GM19468 (cell line): ENCODE data around the gene RANBP3L.
"Not testable (repeated sequence)": the region's sequence is repeated elsewhere in the genome, so short reads cannot be mapped to it uniquely, and the experiment has no call there.

ENCODE experiments used
- ATAC-seq: cut with Tn5 transposase; IDR thresholded peaks from one replicate; pipeline ENCODE4 v1.9.1; 2021; ENCODE audit warnings: mild to moderate bottlenecking, moderate library complexity, moderate number of reproducible peaks; ENCODE audit not compliant: unreplicated experiment; ENCODE audit errors: extremely low read depth

The RANBP3L gene

DNA sequence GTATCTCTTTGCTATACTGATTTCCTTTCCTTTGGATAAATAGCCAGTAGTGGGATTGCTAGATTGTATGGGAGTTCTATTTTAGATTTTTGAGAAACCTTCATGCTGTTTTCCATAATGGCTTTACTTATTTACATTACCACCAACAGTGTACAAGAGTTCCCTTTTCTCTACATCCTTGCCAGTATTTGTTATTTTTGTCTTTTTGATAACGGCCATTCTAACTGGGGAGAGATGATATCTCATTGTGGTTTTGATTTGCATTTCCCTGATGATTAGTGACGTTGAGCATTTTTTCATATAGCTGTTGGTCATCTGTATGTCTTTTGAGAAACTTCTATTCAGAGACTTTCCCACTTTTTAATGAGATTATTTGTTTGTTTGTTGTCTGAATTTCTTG, 85.8 kb downstream of the RANBP3L start:
- no peak for ATAC-seq

DNA sequence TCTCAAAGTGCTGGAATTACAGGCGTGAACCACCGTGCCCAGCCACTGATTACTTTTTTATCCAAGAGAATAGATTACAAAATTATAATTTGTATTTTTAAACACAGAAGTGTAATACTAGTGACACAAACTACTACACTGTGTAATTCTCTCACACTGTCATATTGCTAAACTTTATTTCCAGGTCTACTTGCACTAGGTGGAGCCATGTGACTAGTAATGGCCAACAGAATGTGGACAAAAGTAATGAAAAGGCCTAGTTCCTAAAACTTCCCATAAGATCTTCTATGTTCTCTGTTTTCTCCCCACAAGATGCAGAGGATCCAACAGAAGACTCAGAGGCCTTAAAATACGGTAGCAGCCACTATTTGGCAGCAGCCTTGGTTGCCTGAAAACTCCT, 87.3 kb downstream of the RANBP3L start:
- ATAC-seq: no peak

DNA sequence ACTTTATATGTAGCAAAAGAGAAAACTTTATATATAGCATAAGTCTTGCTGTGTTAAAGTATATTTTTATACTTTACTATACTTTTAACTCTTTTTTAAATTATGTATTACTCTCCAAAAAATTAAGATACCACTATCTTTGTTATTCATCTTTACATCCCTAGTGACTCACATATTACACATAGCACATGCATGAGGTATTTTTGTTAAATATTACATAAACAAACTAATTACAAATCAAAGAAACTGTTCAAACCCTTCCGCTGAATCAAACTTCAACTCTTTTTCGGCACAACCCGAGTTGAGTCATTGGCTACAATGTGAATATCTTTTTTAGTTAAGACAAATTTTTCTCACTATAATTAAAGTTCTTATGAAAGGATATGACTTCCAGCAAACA, 92.0 kb downstream of the RANBP3L start:
- ATAC-seq: no peak

DNA sequence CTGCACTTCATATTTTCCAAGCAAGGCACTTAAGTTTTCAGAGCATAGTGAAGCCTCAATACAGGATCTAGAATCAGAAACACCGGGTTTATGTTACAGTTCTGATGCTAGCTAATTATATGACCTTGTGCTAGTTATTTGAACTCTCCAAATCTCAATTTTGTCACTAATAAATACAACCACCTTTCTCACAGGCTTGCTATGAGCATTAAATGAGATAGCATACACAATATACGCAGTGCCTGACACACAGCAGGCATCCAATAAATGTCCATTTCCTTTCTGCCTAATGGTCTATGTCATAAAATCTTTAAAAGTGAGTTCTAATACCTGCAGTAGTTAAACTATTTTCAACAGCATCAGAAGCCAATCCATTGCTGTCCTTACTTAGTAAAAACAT, 92.9 kb downstream of the RANBP3L start:
- ATAC-seq: no peak

DNA sequence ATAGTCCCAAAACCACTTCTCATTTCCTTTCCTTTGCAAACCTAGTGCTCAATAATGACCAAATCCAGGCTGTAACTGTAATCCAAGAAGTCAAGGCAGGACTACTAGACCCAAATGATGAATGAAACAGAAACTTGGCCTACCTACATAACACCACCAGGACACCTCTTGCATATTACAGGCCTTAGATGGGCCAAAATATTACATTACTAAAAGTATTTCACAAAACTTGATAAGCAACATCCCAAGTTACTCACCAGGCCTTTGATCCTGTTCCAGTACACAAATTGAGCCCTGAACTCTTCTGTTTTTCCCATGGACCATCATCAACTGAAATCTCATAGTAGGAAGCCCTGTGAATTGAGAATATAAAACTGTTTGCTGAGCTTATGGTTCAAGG, 94.8 kb downstream of the RANBP3L start:
- ATAC-seq: no peak

DNA sequence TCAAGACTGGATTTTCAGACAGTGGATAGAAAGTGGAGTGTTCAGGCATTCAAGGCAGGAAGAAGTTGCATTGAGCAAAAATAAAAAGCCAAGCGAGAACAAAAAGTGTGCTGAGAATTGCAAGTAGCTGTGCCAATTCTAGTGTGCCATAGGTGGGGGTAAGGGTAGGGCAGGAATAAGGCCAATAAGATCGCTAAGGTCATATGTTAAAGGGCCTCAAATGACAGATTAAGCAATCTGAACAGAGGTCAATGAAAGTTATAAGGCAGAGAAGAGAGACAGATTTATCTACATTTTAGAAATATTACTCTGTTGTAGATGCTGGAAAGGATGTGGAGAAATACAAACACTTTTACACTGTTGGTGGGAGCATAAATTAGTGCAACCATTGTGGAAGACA, 96.4 kb downstream of the RANBP3L start:
- ATAC-seq: no peak

DNA sequence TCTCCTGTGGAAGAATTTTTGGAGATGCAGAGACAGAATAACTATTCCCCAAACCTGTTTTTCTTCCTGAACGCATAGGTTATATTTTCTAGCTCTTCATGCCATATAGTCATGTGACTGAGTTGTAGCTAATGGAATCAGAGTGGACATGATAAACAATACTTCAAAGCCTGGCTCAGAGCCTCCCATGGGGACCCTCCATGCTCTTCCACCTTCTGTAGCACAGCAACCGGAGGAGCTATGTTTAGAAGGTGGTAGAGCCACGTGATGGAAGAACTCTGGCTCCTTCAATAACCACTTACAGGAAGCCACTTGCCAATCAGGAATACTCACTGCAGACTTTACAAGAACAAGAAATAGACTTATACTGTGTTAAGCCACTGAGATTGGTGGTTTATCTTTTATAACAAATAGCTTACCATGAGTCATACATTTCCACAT, 99.2 kb downstream of the RANBP3L start:
- ATAC-seq: no peak

DNA sequence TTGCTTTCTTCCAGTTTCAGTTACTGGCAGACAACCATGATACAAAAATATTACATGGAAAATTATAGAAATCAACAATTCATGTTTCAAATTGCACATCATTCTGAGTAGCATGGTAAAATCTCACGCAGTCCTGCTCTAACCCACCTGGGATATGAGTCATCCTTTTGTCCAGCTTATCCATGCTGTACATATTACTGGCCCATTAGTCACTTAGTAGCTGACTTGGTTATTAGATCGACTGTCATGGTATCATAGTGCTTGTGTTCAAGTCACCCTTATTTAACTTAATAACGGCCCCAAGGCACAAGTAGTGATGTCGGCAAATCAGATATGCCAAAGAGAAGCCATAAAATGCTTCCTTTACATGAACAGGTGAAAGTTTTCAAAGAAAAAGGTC, 101.2 kb downstream of the RANBP3L start:
- no peak for ATAC-seq

DNA sequence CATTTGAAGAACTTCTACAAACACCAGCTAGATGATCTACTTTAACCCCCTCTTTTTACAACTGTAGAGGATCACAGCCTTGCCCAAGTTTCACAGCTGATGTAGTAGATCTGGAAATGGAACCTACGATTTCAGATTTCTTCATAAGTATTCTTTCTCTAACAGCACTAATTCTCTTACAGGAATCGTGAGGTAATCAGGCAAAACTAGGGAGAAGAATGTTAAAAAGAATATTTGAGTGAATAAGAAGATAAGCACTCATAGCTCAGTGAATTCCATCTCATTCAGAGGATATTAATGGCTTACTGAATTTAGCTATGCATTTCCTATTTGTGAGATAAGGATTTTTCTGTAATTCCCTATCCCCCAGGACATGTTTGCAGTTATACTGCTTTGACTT, 102.1 kb downstream of the RANBP3L start:
- no peak for ATAC-seq

DNA sequence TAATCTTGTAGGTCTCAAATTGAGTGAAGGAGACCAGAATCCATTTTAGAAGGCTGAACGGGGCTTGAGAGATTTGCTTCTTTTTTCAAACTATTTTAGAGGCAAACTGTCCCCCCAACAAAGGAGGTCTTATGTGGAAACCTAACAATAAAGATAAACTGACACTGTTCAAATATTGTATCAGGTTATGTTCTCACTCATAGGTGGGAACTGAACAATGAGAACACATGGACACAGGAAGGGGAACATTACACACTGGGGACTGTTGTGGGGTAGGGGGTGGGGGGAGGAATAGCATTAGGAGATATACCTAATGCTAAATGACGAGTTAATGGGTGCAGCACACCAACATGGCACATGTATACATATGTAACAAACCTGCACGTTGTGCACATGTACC, 102.9 kb downstream of the RANBP3L start:
- ATAC-seq: not testable (repeated sequence)
